ENCODE results near the gene EPS8L1.
A peak's percentile ranks its signal among the peaks of the same experiment; 100 is the strongest.

Gene EPS8L1

DNA sequence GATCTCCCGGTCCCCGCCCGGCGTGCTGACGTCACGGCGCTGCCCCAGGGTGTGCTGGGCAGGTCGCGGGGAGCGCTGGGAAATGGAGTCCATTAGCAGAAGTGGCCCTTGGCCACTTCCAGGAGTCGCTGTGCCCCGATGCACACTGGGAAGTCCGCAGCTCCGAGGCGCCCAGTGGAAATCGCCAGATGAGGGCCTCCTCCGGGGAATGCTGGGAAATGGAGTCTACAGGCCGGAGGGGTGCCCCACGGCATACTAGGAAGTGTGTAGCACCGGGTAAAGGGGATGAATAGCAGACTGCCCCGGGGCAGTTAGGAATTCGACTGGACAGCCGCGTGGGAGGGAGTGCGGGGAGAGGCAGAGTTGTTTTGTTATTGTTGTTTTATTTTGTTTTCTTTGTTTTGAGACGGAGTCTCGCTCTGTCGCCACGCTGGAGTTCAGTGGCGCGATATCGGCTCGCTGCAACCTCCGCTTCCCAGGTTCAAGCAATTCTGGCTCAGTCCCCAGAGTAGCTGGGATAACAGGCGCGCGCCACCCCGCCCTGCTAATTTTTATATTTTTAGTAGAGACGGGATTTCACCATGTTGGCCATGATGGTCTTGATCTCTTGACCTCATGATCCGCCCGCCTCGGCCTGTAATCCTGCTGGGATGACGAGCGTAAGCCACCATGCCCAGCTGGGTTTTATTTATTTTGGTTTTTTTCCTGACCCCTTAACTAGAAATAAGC is 42.2 kb downstream of the EPS8L1 start:
- peak; percentile 98 to 99 for DNase-seq

- no peak for DNase-seq
Observed at GRCh38 chr19:55118401-55118991, 42.8 kb downstream of the EPS8L1 start.

- DNase-seq: no peak
Observed at GRCh38 chr19:55119053-55119452, 43.4 kb downstream of the EPS8L1 start.

GRCh38 chr19:55131421-55131820 is 55.8 kb downstream of the EPS8L1 start:
- no peak for DNase-seq

GRCh38 chr19:55132453-55133129 is 56.9 kb downstream of the EPS8L1 start:
- no peak for DNase-seq

GRCh38 chr19:55133639-55134444 is 58.2 kb downstream of the EPS8L1 start:
- no peak for DNase-seq

- no peak for DNase-seq
Observed at GRCh38 chr19:55134736-55135135, 59.1 kb downstream of the EPS8L1 start.

GRCh38 chr19:55136399-55137102 is 60.9 kb downstream of the EPS8L1 start:
- no peak for DNase-seq

Data from NCI-H2081 (cell line).